ENCODE data around the gene TACC3. TPM values are rescaled to one million over a fixed set of nuclear protein-coding genes. Genes with fewer than 3 reads are reported as not detected.
"Not testable (repeated sequence)": the region's sequence is repeated elsewhere in the genome, so short reads cannot be mapped to it uniquely, and the experiment has no call there.

Gene TACC3
- total RNA-seq, 1 donor = 4.0 TPM

DNA sequence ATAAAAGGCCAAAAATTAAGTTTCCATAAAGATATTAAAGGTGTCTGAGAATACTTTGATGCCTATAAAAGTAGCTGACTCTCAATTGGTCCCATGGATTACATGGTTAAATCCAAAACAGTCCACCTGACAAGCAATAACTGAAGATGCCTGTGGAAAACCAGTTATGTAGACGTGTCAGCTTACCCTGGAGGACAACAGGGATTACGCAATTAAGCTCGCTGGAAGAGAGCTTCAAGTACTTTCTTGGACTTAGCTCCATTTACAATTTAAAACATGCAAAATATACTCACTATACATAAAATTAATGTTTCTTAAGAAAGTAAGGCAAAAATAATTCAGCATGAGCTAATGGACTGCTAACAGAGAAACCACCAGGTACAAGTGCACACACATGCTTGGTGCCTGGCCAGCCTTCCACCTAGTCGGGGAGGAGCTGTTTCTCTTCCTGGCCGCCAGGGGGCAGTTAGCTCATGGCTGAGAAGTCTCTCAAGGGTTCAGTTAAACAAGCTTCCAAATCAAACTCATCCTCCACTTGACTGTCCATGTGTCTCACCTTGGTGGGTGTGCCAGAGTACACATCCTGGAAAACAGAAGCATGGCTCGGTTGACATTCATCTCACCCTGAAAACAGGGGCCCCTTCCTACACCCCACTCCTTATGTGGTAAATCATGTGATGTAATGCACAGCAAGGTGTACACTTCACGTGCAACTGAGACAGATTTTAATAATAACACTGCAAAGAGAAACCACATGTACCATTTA, 28.0 kb upstream of the TACC3 start:
- H3K36me3 ChIP-seq (ENCODE audit: insufficient read depth, low read length) = peaks cover 67% of the 10 kb centered on the region
- TF ChIP-seq, protein P1, sequence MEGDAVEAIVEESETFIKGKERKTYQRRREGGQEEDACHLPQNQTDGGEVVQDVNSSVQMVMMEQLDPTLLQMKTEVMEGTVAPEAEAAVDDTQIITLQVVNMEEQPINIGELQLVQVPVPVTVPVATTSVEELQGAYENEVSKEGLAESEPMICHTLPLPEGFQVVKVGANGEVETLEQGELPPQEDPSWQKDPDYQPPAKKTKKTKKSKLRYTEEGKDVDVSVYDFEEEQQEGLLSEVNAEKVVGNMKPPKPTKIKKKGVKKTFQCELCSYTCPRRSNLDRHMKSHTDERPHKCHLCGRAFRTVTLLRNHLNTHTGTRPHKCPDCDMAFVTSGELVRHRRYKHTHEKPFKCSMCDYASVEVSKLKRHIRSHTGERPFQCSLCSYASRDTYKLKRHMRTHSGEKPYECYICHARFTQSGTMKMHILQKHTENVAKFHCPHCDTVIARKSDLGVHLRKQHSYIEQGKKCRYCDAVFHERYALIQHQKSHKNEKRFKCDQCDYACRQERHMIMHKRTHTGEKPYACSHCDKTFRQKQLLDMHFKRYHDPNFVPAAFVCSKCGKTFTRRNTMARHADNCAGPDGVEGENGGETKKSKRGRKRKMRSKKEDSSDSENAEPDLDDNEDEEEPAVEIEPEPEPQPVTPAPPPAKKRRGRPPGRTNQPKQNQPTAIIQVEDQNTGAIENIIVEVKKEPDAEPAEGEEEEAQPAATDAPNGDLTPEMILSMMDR (IDR thresholded peaks at IDR 0.05; ENCODE audit: extremely low read depth, low read depth, low read length) = peak; percentile 95

DNA sequence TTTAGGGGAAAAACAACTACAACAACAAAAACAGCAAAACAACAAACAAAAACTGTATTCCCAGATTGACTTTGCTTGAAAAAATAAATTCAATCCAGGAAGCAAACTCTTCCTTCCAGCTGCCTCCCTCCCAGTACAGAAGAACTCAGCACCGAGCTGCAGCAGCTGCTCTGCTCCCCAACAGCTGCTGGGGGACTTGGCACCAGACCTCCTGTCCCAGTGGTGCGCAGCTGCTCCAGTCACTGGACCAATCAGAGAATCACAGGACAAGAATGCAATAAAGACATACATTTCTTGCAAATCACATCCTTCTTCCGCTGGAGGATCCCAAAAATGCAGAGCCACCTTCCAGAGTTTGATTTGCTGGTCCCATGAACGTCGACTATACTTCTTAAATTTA, 25.4 kb upstream of the TACC3 start:
- Histone ChIP-seq H4K20me1 (ENCODE audit: insufficient read depth, low read length) (peaks cover 8% of the 10 kb centered on the region), H3K27me3 (ENCODE audit: insufficient read depth, low read length) (no peaks in the 10 kb centered on the region), H3K79me2 (ENCODE audit: insufficient read depth, low read length) (peaks cover 21% of the 10 kb centered on the region), H3K27ac (ENCODE audit: low read depth, low read length) (no peak overlapping the region), H3K36me3 (ENCODE audit: insufficient read depth, low read length) (peaks cover 78% of the 10 kb centered on the region), H2AFZ (ENCODE audit: low read length) (no peak overlapping the region), H3K9me3 (ENCODE audit: low read depth, low read length) (no peaks in the 10 kb centered on the region), H3K4me1 (ENCODE audit: insufficient read depth, low read length) (no peaks in the 10 kb centered on the region), H3K4me3 (ENCODE audit: insufficient read depth, low read length) (no peak overlapping the region), H3K4me2 (ENCODE audit: insufficient read depth, low read length) (no peak overlapping the region)
- peak; percentile 19 for DNase-seq (ENCODE audit: insufficient read length, low spot score, missing footprints)
- TF ChIP-seq, protein P1 (IDR thresholded peaks at IDR 0.05; ENCODE audit: extremely low read depth, low read depth, low read length) = no peak

More for the DNA sequence above, 28.0 kb upstream of the TACC3 start:
- Histone ChIP-seq H3K9me3 (ENCODE audit: low read depth, low read length) (no peaks in the 10 kb centered on the region), H3K27me3 (ENCODE audit: insufficient read depth, low read length) (no peaks in the 10 kb centered on the region), H3K4me1 (ENCODE audit: insufficient read depth, low read length) (no peaks in the 10 kb centered on the region), H3K79me2 (ENCODE audit: insufficient read depth, low read length) (peaks cover 4% of the 10 kb centered on the region), H2AFZ (ENCODE audit: low read length) (no peak overlapping the region), H3K4me2 (ENCODE audit: insufficient read depth, low read length) (no peak overlapping the region), H3K27ac (ENCODE audit: low read depth, low read length) (no peak overlapping the region), H4K20me1 (ENCODE audit: insufficient read depth, low read length) (no peaks in the 10 kb centered on the region), H3K4me3 (ENCODE audit: insufficient read depth, low read length) (no peak overlapping the region)
- peak; percentile 79 for DNase-seq (ENCODE audit: insufficient read length, low spot score, missing footprints)

DNA sequence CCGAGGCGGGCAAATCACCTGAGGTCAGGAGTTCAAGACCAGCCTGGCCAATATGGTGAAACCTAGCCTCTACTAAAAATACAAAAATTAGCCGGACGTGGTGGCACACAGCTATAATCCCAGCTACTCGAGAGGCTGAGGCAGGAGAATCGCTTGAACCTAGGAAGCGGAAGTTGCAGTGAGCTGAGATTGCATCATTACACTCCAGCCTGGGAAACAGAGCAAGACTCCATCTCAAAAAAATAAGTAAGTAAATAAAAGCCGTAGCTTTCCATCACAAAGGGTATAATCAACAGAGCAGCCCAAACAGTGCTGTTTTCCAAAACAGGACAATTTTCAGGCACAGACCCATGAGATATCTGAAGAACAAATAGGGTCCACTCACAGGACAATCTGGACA, 19.6 kb upstream of the TACC3 start:
- Histone ChIP-seq H3K36me3 (ENCODE audit: insufficient read depth, low read length) (peaks cover 54% of the 10 kb centered on the region), H3K79me2 (ENCODE audit: insufficient read depth, low read length) (peaks cover 76% of the 10 kb centered on the region), H4K20me1 (ENCODE audit: insufficient read depth, low read length) (peaks cover 14% of the 10 kb centered on the region)
- not testable (repeated sequence) for H3K4me2 ChIP-seq (ENCODE audit: insufficient read depth, low read length); H3K9me3 ChIP-seq (ENCODE audit: low read depth, low read length); H3K27me3 ChIP-seq (ENCODE audit: insufficient read depth, low read length); DNase-seq (ENCODE audit: insufficient read length, low spot score, missing footprints); H2AFZ ChIP-seq (ENCODE audit: low read length); H3K4me1 ChIP-seq (ENCODE audit: insufficient read depth, low read length); H3K27ac ChIP-seq (ENCODE audit: low read depth, low read length); H3K4me3 ChIP-seq (ENCODE audit: insufficient read depth, low read length)

DNA sequence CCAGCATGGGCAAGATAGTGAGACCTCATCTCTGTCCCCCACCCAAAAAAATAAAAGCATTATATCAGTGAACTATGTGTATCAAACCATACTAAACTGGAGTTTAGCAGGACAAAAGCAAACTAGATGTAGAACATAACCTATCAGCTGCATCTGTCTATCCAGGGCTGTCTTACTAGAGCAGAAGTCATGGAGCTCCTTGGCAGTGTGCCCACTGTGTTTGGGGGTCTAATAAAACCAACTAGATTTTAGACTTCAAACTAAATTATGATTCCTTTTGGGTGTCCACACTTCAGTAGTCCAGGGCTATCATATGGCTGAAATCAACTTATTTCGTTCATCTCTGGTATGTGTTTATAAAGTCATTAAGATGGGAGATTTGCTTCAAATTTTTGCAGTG, 17.5 kb upstream of the TACC3 start:
- Histone ChIP-seq H3K79me2 (ENCODE audit: insufficient read depth, low read length) (peaks cover 87% of the 10 kb centered on the region), H3K4me2 (ENCODE audit: insufficient read depth, low read length) (no peak overlapping the region), H3K4me3 (ENCODE audit: insufficient read depth, low read length) (no peak overlapping the region), H3K9me3 (ENCODE audit: low read depth, low read length) (no peaks in the 10 kb centered on the region), H3K27ac (ENCODE audit: low read depth, low read length) (no peak overlapping the region), H4K20me1 (ENCODE audit: insufficient read depth, low read length) (peaks cover 14% of the 10 kb centered on the region), H3K27me3 (ENCODE audit: insufficient read depth, low read length) (no peaks in the 10 kb centered on the region), H3K36me3 (ENCODE audit: insufficient read depth, low read length) (peaks cover 43% of the 10 kb centered on the region), H3K4me1 (ENCODE audit: insufficient read depth, low read length) (peaks cover 4% of the 10 kb centered on the region), H2AFZ (ENCODE audit: low read length) (no peak overlapping the region)
- DNase-seq (ENCODE audit: insufficient read length, low spot score, missing footprints) = no peak
- TF ChIP-seq, protein P1 (IDR thresholded peaks at IDR 0.05; ENCODE audit: extremely low read depth, low read depth, low read length) = no peak
